ENCODE data around the gene LIMS2. TPM values are rescaled to one million over a fixed set of nuclear protein-coding genes. Genes with fewer than 3 reads are reported as not detected.

The LIMS2 gene
- total RNA-seq, 1 donor from 2014 or later, result 6.2 TPM

DNA sequence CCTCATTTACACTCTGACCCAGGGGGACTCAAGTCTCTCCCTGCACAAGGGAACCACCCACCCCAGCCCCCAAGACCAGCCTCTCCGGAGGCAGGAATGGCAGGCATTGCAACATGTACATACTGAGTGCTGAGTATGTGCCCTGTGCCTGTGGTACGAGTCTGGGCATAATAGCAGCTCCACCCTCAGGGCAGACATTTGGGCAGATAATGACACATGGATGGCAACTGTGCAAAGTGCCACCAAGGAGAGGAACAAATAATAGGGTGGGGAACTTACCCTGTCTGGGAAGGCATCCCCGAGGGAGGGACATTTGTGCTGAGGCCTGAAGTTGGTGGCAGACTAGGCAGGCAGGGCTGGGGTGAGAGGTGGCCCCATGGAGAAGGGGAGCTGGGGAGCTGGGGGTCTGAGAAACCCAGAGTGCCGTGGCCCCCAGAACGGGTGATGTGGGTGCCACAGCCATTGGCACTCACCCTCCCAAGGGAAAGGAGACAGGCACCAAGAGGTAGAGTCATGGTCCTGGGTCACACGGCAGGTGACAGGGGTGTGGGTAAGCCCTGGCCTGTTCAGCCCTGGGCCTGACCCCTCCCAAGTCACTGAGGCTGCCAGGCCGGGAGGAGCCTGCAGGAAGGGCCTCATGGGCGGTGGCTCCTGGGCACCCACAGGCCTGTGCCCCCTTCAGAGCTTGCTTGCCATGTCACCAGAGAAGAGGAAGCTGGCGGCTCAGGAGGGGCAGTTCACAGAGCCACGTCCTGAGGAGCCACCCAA lies 45.0 kb downstream of the LIMS2 start:
- TF ChIP-seq, protein P1, sequence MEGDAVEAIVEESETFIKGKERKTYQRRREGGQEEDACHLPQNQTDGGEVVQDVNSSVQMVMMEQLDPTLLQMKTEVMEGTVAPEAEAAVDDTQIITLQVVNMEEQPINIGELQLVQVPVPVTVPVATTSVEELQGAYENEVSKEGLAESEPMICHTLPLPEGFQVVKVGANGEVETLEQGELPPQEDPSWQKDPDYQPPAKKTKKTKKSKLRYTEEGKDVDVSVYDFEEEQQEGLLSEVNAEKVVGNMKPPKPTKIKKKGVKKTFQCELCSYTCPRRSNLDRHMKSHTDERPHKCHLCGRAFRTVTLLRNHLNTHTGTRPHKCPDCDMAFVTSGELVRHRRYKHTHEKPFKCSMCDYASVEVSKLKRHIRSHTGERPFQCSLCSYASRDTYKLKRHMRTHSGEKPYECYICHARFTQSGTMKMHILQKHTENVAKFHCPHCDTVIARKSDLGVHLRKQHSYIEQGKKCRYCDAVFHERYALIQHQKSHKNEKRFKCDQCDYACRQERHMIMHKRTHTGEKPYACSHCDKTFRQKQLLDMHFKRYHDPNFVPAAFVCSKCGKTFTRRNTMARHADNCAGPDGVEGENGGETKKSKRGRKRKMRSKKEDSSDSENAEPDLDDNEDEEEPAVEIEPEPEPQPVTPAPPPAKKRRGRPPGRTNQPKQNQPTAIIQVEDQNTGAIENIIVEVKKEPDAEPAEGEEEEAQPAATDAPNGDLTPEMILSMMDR (IDR thresholded peaks at IDR 0.05; ENCODE audit: unreplicated experiment), result no peak
- H3K27me3 Mint-ChIP-seq, result peaks cover 6% of the 10 kb centered on the region
- H3K9me3 Mint-ChIP-seq (ENCODE audit: low read depth), result no peaks in the 10 kb centered on the region
- no peak overlapping the region for H3K27ac Mint-ChIP-seq
- H3K4me1 Mint-ChIP-seq (ENCODE audit: low read depth), result no peaks in the 10 kb centered on the region
- no peaks in the 10 kb centered on the region for H3K36me3 Mint-ChIP-seq (ENCODE audit: insufficient read depth)
- H3K4me3 Mint-ChIP-seq (ENCODE audit: low read depth), result no peak overlapping the region
- DNase-seq (ENCODE audit: low spot score, unreplicated experiment), result no peak

DNA sequence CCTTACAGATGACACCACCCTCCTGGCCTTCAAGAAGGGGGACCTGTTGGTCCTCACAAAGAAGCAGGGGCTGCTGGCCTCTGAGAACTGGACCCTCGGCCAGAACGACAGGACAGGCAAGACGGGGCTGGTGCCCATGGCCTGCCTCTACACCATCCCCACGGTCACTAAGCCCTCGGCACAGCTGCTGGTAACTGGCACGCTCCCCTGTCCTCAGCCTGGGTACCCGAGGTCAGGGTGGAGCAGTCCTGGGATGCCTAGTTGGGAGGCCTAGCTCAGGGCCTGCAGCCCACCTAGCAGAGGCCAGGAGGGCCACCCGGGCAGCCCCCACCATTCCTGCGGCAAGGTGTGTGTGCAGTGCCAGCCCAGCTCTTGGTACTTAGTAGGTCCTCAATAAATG lies 45.7 kb downstream of the LIMS2 start:
- TF ChIP-seq, protein P1 (IDR thresholded peaks at IDR 0.05; ENCODE audit: unreplicated experiment), result no peak
- Mint-ChIP-seq H3K36me3 (ENCODE audit: insufficient read depth) (no peaks in the 10 kb centered on the region), H3K4me1 (ENCODE audit: low read depth) (no peaks in the 10 kb centered on the region), H3K27me3 (peaks cover 6% of the 10 kb centered on the region), H3K27ac (no peak overlapping the region), H3K4me3 (ENCODE audit: low read depth) (no peak overlapping the region), H3K9me3 (ENCODE audit: low read depth) (no peaks in the 10 kb centered on the region)
- no peak for DNase-seq (ENCODE audit: low spot score, unreplicated experiment)

DNA sequence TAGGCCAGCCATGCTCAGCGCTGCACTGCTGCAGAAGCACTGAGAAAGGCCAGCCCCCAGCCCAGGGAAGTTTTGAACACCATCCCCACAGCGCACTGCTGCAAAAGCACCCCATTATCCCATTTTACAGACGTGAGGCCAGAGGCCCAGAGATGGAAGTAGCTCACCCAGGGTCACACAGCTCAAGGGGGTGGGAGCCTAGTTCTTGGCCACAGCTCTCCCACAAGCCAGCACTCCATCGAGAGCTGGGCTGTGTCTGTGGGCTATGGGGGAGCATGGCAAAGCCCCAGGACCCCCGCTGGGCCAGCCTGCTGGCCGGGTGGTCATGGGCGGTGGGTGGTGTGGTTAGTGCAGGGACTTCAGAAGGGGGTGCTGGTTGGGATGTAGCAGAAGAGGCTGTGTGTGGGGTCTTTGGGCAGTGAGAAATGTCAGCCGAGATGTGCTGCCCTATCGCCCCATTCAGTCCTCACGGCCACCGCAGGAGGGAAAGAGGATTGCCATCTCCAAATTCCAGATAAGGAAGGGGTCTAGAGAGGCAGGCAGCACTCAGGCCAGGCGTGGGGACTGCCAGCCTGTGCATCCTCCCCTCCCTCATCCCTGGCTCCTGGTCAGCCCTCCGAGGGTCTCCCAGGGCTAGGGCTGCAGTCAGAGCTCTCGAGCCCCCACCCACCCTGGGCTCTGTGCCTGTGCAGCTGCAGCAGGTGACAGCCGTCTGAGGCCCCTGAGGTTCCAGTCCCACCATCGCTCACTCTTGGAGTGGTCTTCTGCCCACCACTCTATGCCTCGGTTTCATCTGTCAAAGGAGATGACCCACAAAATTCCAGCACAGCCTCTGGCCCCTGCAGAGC lies 46.3 kb downstream of the LIMS2 start:
- no peak for DNase-seq (ENCODE audit: low spot score, unreplicated experiment)
- no peaks in the 10 kb centered on the region for H3K4me1 Mint-ChIP-seq (ENCODE audit: low read depth)
- H3K4me3 Mint-ChIP-seq (ENCODE audit: low read depth), result no peak overlapping the region
- H3K36me3 Mint-ChIP-seq (ENCODE audit: insufficient read depth), result no peaks in the 10 kb centered on the region
- H3K27me3 Mint-ChIP-seq, result peaks cover 6% of the 10 kb centered on the region
- no peak overlapping the region for H3K27ac Mint-ChIP-seq
- TF ChIP-seq, protein P1 (IDR thresholded peaks at IDR 0.05; ENCODE audit: unreplicated experiment), result no peak
- H3K9me3 Mint-ChIP-seq (ENCODE audit: low read depth), result no peaks in the 10 kb centered on the region

DNA sequence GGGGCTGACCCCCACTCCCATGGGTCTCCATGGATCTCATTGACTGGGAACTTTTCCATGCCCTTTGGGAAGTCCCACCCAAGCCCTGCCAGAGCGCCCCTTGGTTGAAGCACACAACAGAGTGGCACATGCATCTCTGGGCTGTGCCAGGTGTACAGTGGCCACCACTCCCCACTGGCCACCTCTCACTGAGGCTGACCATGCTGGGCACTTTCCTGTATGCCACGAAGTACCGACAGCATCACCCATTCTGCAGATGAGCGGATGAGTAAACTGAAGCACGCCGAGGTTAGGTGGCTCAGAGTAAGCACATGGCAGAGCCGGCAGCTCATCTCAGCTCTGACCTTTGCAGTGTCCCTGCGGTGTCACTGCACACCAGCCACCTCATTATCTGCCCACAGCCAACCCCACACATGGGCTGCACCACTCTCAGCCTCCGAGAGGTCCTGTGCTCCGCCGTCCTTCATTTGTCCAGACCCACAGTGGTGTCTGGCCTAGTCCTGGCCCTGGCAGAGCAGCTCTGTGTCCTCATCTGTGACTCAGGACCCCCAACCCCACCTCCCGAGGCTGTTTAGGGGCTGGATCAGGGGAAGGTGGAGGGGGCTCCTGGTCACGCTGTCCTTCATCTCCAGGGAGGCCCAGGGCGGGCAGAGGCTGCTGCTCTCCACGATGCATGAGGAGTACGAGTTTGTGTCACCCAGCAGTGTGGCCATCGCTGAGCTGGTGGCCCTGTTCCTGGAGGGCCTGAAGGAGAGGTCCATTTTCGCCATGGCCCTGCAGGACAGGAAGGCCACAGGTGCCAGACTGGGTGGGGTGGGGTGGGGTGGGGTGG lies 47.4 kb downstream of the LIMS2 start:
- Mint-ChIP-seq H3K27ac (no peak overlapping the region), H3K4me1 (ENCODE audit: low read depth) (no peaks in the 10 kb centered on the region), H3K4me3 (ENCODE audit: low read depth) (no peak overlapping the region), H3K36me3 (ENCODE audit: insufficient read depth) (no peaks in the 10 kb centered on the region), H3K27me3 (peaks cover 6% of the 10 kb centered on the region), H3K9me3 (ENCODE audit: low read depth) (no peaks in the 10 kb centered on the region)
- TF ChIP-seq, protein P1 (IDR thresholded peaks at IDR 0.05; ENCODE audit: unreplicated experiment), result no peak
- no peak for DNase-seq (ENCODE audit: low spot score, unreplicated experiment)
